Kasumi-1 (cell line): ENCODE measurements around the gene EPHB6.

Experiments
- DNase-seq, 2 experiments: peaks; one replicate each; lab custom pipeline; 2025; lab: John Stamatoyannopoulos, UW

Gene EPHB6

GRCh38 chr7:142854372-142855113 lies at the start of gene EPHB6:
TSS of gene EPHB6 (plus strand) at chr7:142855076. CDS start at chr7:142863228, 8,152 bp downstream.
- DNase-seq, result peak; percentile 70 to 72

- no peak for DNase-seq
Measured at GRCh38 chr7:142805350-142806021, 49.4 kb upstream of the EPHB6 start.

- DNase-seq, result no peak
Measured at GRCh38 chr7:142806022-142806356, 48.9 kb upstream of the EPHB6 start.

GRCh38 chr7:142806957-142807356 lies 47.9 kb upstream of the EPHB6 start:
- DNase-seq, result no peak

- no peak for DNase-seq
Measured at GRCh38 chr7:142807855-142808460, 46.9 kb upstream of the EPHB6 start.

GRCh38 chr7:142808461-142808801 lies 46.4 kb upstream of the EPHB6 start:
- DNase-seq, result no peak

- no peak for DNase-seq
Measured at GRCh38 chr7:142808802-142809583, 45.9 kb upstream of the EPHB6 start.

- no peak for DNase-seq
Measured at GRCh38 chr7:142809671-142810070, 45.2 kb upstream of the EPHB6 start.

GRCh38 chr7:142811154-142811737 lies 43.6 kb upstream of the EPHB6 start:
- DNase-seq, result peak; percentile 90 to 94

- no peak for DNase-seq
Measured at GRCh38 chr7:142812437-142813215, 42.2 kb upstream of the EPHB6 start.

- no peak for DNase-seq
Measured at GRCh38 chr7:142813226-142813625, 41.6 kb upstream of the EPHB6 start.

GRCh38 chr7:142813699-142814098 lies 41.2 kb upstream of the EPHB6 start:
- no peak for DNase-seq

- no peak for DNase-seq
Measured at GRCh38 chr7:142814451-142814850, 40.4 kb upstream of the EPHB6 start.

GRCh38 chr7:142815134-142815533 lies 39.7 kb upstream of the EPHB6 start:
- no peak for DNase-seq

- DNase-seq, result no peak
Measured at GRCh38 chr7:142817506-142817905, 37.4 kb upstream of the EPHB6 start.

GRCh38 chr7:142819530-142819929 lies 35.3 kb upstream of the EPHB6 start:
- DNase-seq, result no peak

- no peak for DNase-seq
Measured at GRCh38 chr7:142822714-142823113, 32.2 kb upstream of the EPHB6 start.

GRCh38 chr7:142827951-142828500 lies 26.9 kb upstream of the EPHB6 start:
- no peak for DNase-seq

GRCh38 chr7:142832417-142832816 lies 22.5 kb upstream of the EPHB6 start:
- no peak for DNase-seq

GRCh38 chr7:142833174-142834048 lies 21.5 kb upstream of the EPHB6 start:
- no peak for DNase-seq
